Measurements from ENCODE around the gene HECTD2.
"Not testable (repeated sequence)": the region's sequence is repeated elsewhere in the genome, so short reads cannot be mapped to it uniquely, and the experiment has no call there.

HECTD2 gene

DNA sequence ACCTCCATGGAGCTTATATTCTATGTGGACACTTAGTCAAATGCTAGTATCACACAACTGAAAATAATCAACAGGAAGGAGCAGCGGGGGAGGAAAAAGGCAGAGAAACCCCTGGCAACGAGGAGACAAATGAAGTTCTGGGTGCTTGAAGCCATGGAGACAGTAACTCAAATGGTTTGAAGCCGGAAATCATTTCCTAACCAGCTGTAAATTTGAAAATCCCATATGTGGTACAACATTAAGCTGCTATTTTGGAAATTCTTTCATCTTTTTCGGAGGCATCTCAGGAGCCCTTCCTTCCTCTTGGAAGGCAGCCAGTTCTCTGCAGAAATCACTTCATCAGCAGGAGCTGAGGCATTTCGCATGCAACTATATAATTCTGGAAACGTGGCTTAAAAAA is 131.3 kb downstream of the HECTD2 start:
- no peak for DNase-seq

DNA sequence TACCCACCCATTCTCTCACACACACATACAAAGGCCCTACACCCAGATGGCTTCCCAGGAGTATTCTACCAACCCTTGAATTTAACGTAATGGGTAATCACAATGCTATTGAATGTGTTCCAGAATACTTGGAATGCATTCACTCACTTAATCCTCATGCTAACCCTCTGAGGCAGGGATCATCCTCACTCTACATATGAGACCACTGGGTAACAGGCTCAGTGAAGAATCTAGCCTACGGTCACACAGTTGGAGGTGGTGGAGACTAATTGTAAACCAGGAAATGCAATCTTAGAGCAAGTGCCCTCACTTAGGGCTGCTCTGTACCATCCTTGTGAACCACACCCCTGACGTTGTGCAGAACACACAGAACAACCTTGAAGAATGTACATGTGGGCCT is 135.2 kb downstream of the HECTD2 start:
- DNase-seq, result no peak

DNA sequence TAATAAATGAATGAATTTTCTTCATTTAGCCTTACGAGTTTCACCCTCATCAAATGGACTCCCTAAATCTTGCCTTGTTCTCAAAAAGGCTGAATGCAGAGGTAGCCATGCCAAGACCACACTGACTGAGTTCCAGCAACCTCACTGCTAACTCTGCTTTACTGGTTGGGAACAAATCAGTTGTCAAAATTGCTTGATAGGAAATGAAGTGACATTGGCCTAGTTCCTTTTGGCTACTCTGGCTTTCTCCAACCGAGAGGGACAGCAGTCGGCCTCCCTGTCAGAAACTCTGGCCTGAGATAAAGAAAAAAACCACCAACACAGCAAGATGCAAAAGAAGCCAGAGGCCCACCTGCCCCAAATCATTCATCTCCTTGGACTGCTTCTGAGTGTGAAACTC is 135.7 kb downstream of the HECTD2 start:
- DNase-seq, result no peak

DNA sequence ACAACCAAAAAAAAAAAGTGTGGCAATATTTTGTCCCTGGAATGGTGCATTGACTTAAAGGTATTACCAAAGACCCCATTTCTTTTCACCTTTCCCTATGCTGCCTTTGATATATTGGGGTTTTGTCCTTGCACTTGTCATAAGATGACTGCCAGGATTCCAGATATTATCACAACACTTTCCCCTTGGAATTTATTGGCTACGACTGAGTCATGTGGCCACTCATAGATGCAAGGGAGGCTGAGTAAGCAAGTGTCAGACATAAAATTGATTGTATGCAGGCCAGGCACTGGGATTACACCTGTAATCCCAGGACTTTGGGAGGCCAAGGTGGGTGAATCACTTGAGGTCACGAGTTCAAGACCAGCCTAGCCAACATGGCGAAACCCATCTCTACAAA is 139.1 kb downstream of the HECTD2 start:
- no peak for DNase-seq

DNA sequence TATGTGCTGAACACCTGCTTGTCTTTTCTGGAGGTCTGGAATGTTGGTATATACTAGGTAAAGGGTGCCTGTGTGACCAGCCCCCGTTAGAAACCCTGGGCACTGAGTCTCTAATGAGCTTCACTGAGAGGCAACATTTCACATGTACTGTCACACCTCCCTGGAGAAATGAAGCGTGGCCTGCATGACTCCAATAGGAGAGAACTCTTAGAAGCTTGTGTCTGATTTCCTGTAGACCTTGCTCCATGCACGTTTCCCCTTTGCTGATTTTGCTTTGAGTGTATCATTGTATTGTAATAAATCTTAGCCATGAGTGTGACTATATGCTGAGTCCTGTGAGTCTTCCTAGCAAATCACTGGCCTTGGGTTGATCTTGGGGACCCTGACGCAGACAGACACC is 139.9 kb downstream of the HECTD2 start:
- DNase-seq, result no peak

DNA sequence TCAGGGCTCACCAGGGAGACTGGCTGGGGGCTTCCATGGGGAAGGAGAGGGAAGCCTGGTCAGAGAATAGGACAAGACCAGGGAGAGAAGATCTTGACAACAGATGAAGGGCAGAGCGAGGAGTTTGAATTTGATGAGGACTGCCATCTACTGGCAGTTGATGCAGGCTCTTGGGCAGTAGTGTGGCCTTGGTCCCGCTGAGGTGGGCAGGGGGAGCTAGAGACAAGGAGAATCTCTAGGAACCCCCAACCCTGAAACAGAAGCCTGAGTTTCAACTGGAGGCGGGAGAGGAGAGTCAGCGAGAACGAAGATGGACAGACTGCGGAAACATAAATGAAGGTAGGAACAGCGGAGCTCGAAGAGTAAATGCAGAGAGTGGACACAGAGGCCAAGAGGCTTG is 141.7 kb downstream of the HECTD2 start:
- no peak for DNase-seq

DNA sequence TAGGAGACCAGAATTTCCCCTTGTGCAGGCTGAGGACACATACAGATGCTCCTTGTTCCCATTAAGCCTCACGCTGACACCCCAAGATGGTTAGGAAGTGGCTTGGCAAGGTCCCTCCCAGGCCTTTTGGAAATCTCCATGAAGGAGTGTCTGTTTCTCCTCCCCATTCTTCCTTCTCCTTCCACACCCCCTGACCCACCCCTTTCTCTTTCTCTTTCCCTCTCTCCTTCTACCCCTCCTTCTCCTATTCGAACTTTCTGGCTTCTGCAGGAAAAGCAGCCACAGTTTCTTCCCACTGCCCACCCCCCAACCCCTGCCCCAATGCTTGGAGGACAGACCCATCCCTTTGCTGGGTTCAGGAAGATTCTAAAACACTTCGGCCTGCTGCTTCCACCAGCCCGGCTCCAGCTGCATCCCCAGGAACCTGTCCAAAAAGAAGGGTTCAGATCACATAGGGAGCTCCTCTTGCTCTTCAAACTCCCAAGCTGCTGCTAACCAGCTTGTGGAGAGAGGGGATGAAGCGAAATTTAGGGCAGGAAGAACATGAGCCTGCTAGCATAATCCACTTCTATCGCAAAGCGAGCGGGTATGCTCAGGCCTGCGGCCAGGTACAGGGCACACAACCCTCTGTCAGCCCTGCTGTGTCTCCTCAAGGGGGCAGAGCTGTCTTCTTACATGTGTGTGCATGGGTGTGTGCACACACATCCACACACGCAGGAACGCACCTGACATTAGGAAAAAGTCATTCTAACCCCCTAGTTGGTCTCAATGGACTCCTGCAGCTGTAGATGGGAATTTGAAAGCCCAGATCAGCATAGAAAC is 142.3 kb downstream of the HECTD2 start:
- DNase-seq, result no peak

DNA sequence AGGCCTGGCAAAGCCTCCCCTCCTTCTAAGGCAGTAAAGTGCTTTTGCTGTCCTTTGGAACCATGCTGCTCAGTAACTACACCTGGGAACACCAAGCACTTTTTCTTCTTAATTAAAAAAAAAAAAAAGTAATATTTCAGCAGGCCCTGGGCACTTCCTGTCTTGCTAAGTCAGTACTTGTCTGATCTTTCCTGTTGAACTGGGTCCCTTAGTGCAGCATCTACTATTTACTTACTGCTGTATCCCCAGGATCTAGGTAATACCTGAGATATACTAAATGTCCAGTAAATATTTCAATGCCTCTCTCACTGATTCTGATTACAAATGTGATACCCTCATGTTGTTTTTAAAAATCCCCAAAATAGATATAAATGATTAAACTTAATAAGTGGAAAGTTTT is 145.3 kb downstream of the HECTD2 start:
- DNase-seq, result no peak

DNA sequence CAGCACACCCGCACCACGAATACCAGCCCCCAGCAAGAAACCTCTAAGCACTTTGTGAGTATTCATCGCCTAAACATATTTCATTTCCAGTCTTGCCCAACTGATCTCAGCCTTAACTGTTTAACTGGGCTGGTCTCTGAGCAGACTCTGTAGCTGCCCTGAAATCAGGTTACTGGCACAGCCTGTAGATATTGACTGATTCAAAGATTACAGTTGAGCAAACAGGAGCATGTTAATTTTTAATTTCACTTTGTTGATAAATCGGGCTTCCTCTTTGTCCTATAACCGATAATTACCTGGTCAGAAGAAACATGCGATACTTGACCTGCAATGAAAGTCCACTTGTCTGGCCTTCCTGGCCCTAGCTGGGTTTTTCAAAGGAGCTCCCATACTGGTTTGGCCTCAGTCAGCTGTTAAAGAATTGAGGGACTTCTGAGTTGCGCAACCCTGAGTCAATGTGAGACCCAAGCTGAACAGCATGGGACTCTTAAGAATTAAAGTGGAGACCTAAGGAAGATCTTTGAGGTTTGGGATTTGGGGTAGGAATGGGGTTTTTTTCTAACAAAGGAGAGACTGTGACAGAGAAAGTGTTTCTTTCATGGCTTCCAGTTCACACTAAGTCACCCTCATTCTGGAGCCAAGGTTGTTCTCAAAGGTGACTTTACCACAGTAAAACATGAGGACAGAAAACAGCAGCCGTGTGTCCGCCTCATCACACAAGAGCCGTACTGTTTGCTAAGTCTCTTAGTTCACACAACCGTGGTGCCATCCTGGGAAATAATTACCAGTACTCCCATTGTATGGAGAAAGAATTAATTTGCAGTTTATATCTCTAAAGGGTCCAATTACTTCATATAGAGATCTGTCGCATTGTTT is 146.8 kb downstream of the HECTD2 start:
- DNase-seq, result no peak

DNA sequence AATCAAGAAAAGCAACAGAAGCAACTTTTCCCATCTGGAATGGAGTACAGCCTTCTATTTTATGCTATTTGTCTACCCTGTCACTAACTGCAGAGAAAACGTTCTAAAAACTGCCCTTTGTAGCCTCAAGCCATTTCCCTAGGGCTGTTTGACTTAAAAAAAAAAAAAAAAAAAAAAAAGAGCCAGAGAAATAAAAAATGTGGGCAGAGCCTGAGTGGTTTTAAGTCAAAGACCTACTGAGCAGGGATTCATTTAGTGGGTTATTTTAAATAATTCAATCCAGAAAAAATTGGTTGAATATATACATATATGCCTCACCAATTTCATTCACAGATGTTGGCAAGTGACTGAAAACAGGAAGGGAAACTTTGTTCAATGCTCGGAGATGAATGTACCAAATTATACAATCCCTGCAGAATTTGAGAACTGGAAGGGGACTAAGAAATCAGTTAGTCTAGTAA is 147.5 kb downstream of the HECTD2 start:
- DNase-seq, result no peak

DNA sequence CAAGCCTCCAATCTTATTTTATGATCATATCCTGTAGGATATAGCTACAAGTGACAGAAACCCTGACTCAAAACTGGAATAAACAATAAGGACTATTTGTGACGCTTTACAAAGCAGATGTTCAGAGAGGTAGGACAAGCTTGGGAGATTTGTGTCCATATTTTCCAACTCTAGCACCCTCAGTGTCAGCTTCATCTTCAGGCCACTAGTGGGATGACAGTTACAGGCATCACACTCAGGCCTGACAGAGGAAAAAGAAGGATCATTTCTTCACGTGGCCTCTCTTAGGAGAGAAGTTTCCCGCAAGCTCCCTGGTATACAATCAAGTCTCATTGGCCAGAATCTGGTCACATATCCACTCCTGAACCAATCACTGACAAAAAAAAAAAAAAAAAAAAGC is 148.3 kb downstream of the HECTD2 start:
- no peak for DNase-seq

DNA sequence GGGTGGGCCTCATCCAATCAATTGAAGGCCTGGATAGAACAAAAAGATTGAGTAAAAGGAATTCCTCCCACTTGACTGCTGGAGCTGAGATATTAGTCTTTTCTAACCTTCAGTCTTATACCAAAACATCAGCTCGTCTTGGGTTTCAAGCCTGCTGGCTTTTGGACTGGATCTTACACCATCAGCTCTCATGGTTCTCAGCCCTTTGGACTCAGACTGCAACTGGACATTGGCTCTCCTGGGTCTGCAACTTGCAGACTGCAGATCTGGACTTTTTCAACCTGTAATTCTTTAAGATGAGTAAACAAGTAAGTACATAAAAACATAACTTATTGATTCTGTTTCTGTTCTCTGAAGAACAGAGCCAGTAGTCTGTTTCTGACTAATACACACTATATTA is 149.0 kb downstream of the HECTD2 start:
- DNase-seq, result no peak

DNA sequence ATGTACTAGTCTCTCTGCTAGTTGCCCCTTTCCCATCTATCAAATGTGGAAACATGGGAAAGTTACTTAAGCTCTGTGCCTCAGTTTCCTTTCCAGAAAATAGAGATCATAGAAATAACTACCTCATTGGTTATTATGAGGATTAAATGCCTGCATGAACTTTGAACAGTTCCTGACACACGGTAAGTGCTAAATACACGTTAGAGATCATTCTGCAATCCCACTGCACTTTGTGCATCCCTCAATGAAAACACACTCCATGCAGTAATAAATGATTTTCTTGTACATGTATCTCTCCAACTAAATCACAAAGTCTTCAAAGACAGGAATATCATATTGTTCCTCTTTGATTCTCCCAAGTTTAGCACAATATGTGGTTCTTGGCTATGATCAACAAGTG is 149.6 kb downstream of the HECTD2 start:
- DNase-seq, result no peak

DNA sequence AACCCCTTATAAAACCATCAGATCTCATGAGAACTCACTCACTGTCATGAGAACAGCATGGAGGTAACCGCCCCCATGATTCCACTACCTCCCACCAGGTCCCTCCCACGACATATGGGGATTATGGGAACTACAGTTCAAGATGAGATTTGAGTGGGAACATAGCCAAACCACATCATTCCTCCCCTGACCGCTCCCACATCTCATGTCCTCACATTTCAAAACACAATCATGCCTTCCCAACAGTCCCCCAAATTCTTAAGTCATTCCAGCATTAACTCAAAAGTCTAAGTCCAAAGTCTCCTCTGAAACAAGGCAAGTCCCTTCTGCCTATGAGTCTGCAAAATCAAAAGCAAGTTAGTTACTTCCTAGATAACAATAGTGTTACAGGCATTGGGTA is 150.7 kb downstream of the HECTD2 start:
- not testable (repeated sequence) for DNase-seq

DNA sequence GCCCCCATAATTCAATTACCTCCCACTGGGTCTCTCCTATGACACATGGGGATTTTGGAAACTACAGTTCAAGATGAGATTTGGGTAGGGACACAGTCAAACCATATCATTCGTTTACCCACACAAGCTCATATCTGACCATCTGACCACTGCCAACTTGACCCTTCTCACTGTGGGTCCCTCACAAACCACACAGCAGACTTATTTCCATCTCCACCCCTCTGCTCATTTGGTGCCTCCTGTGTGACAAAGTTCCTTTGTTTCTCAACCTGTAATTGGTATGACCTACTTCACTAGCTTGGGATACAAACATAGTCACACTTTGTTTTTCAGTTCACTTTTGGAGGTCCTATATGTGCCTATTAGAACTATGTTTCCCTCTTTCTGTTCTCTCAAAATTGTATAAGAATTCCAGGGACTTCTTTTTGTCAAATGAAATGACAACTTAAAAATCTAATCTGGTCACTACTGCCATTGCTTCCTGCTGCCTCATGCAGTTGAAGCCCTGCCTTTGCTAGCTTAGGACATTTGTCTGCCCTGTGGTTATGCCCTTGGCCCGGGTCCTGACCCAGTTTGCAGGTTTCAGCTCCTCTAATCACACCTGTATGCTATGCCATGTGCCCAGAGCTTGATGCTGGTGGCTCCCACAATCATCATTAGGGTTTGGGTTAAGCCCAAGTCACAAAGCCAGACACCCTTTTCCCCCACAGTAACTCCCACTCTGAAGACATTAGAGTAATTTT is 152.9 kb downstream of the HECTD2 start:
- no peak for DNase-seq

DNA sequence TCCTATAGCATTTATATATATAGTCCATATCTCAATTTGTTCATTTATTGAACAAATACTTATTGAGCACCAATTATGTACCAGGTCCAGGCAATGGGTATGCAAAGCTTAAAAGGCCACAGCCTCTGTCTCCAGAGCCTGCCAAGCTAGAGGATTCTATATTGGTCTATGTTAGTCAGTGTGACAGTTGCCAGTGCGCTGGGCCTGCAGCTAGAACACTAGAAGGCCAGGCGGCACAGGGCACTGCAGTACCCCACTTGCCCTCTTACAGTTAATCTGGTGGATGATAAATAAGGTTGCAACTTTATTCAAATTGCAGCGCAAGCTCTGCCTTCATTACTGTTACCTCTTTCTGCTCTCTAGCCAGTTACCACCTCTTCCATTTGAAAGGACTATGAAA is 153.9 kb downstream of the HECTD2 start:
- DNase-seq, result no peak
